GM18951 (cell line): ENCODE measurements around the gene TAPT1.
"Not testable (repeated sequence)": the region's sequence is repeated elsewhere in the genome, so short reads cannot be mapped to it uniquely, and the experiment has no call there.

Experiments
- POLR2A ChIP-seq: IDR thresholded peaks from 4 replicates; pipeline ENCODE4 v1.6.1; 2011; ENCODE audit warnings: mild to moderate bottlenecking; ENCODE audit not compliant: insufficient read length, insufficient read depth; ENCODE audit errors: extremely low read depth
- in situ Hi-C: fragments of 300-500 bp; cut with MboI; formaldehyde crosslinking; loops from one replicate; pipeline ENCODE4 v1.12.0; 2022; ENCODE audit warnings: low sequenced_read_pairs, mixed read lengths, inconsistent platforms; ENCODE audit not compliant: unreplicated experiment

Gene TAPT1

DNA sequence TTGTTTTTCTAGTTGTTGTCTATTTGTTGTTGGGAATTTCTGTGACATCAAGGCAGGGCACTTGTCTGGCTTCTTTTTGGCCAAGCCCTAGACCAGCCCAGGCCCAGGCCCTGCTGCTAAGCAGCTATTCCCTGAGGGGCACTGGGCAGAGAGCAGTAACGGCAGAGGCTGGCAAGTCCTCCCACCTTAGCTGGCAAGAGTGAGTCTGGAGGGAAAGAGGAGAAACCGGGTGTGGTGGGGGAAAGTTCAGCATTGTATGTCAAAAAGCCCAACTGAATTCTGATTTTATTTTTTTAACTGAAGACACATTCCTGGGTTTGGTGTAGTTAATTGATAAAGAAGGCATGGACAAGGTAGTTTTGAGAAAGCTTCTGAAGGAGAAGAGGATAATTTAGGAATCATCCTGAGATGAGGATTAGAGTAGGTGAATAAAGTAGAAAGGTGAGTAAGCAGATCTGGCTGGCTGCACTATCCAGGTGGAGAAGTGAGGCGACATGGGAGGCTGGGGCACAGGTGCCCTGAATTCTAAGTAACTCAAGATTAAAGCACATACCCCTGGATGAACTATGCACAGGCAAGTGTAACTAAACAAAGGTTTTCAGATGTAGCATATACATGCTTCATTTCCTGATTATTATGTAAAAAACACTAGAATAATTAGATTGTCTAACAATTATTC lies 57.4 kb downstream of the TAPT1 start:
- in situ Hi-C loops: no loop called here
- no peak for TF ChIP-seq POLR2A

DNA sequence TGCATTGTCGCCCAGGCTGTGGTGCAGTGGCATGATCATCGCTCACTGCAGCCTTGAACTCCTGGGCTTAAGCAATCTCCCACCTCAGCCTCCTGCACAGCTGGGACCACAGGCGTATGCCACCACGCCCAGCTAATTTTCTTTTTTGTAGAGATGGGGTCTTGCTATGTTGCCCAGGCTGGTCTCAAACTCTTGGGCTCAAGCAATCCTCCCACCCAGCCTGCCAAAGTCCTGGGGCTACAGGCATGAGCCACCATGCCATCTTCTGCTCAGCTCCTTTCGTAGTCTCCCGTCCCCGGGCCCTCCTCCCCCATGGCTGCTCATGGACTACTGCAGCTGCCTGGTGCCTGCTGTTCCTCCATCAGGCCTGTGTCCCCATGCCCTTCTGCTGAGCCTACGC lies 58.1 kb downstream of the TAPT1 start:
- TF ChIP-seq POLR2A: no peak
- in situ Hi-C loops: no loop called here

DNA sequence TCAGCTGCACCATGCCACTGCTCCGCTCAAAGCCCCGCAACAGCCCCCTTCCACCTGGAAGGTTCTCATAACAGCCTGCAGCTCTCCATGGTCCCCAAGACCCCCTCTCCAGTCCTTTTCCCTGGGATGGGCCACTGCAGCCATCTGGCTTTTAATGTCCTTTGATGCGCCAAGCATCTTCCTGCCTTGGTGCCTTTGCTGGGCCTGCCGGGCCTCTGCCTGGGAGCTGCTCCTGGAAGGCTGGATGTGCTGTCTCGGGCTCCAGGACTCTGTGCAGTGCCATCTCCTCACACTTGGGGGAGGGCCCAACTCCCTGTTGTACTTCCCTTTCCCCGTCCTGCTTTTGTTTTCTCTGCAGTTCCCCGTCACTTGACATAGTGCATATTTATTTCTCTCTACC lies 60.3 kb downstream of the TAPT1 start:
- TF ChIP-seq POLR2A: no peak
- in situ Hi-C loops: no loop called here

DNA sequence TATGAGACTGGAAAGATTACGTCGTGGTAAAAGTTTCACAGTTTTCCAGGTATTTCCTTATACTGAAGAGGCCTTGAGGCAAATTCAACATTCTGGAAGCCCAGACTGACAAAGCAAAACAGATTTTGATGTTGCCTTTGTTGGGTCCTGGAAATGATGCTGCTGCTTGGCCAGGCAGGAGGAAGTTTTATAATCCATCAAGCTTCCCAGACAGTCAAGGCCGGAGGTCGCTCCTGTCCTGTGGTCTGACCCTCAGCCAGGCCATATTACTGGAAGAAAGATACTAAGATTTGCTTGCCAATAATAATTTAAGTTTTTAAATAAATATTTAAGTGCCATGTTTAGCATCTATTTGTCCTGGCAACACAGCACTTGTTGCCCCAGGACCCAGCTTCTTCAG lies 63.4 kb downstream of the TAPT1 start:
- TF ChIP-seq POLR2A: no peak
- in situ Hi-C loops: no loop called here

DNA sequence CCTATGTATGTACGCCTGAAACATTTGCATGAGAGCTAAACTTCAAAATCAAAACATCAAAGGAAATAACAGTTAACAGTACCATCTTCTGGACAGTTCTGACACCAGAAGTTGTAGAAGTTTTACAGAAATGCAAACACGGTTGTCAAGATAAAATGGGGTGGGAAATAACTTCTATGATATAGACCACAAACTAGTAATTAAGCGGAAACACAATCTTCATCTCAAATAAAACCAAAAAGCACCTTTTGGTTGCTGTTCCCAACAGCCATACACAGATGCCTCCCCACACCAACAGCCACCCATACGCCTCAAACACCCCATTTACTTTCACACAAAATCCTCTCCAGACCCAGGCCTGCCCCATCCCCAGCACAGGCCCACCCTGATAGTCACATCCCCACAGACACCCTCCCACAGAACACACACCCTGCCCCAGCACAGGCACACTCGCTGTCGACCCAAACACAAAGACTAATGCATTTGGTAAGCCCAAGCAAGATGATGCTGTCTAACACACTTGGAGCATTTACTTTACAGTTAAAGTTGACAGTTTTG lies 64.3 kb downstream of the TAPT1 start:
- no peak for TF ChIP-seq POLR2A
- in situ Hi-C loops: no loop called here

DNA sequence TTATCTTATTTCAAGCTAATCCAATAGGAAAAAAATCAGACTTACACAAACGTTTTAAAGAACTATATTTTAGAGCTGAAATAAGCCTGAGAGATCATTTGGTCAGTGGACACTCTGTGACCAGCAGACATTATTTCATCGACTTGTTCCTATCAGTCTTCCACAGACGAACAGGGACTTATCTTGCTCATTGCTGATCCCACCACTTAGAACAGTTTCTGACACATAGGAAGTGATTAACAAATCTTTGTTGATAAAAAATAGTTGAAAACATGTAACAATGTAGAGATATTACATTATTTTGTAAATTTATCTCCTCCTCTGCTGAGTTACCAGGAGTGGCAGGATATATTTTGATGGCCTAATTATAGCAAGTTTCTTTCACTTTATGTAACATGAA lies 65.8 kb downstream of the TAPT1 start:
- no peak for TF ChIP-seq POLR2A
- in situ Hi-C loops: no loop called here

DNA sequence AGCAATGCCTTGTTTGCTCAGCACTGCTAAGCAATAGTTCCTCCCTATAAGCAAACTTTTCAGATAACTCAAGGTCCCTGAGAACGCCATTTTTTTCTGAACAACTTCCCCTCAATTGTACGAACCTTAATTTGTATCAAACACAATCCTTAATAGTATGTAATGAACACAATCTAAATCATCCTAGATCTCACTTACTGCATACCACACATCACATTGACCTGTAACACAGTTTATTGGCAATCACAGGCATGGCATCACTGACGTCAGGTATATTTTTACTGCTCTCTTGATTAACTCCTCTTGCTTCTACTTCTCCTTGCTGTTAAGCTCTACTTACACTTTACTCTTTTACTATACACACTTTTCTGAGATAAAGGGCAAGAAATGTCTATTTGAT lies 67.0 kb downstream of the TAPT1 start:
- in situ Hi-C loops: no loop called here
- TF ChIP-seq POLR2A: no peak

DNA sequence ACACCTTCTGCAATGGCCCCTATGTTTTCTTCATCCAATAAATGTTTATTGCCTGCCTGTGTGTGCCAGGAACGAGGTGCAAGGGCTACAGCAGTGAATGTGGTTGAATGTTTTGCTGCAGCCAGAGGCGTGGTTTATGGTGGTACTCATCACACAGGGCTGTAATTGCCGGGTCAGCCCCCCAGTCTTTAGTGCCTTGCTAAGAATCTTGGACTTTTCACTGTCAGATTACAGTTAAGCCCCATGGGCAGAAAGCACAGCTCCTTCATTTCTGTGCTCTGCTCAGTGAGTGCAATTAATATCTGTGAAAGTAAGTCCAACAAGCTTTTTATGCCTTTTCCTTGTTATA lies 67.8 kb downstream of the TAPT1 start:
- in situ Hi-C loops: no loop called here
- no peak for TF ChIP-seq POLR2A

DNA sequence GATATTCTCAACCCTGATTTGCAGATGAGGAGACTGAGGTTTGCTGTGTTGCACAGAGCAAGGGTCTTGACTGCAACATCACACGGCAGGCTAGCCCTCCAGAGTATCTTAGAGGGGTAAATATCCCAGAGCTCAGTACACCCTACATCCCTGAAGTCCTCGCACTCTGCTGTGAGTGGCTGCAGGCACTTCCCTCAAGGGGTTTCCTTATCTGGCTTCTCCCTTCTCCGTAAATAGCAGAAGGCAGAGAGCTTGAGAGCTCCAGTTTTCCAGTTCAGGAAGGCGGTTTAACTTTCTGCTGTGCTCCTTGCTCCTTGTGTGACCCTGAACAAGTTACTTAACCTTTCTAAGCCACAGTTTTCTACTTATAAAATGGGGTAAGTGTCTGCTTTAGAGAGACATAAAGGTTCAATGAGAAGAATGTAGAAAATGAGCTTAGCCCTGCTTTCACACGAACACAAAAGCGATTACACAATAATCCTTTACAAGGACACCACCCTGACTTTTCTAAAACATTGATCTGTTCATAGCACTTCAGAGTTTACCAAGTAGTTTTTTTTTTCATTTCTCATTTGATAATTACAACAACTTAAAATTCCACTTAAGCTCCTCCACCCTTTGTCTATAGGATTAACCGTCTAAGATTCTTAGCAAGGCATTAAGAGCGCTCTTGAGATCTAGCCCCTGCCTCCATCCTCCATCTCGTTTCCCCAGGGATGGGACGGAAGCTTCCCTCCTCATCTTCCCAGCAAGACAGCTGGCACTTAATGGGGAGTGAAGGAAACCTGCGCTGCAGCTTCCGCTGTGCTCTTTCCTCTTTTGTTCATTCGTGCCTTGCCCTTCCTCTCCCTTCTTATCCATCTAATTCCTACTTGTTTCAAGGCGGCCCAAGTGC lies 68.4 kb downstream of the TAPT1 start:
- in situ Hi-C loops: no loop called here
- no peak for TF ChIP-seq POLR2A

DNA sequence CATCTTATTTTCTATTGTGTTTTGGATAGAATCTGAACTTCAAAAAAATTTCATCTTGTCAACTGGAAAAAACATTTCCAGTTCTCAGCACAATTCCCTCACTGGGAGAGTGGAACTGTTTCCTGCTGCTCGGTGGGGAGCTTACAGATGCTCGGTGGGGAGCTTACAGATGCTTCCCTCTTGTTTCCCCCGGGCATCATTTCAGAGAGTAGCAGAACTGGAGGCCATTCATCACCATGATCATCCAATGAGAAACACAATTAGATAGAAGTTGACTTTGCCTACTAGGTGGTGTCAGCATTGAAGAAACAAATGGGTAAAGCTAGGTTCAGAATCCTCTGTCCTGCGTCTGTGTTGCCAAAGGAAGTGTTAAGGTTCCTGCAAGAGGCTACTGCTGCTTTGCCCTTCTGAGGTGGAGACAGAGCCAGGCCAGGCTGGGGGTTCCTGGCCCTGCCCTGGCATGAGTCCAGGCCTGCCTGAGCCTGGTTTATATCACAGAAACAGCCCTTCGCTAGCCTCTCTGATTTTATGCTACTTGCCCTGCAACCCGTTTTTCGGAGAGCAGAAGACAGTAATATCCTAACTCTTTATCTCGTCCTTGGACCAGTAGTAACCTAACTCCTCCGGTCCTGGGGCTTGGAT lies 70.6 kb downstream of the TAPT1 start:
- in situ Hi-C loops: no loop called here
- TF ChIP-seq POLR2A: no peak

DNA sequence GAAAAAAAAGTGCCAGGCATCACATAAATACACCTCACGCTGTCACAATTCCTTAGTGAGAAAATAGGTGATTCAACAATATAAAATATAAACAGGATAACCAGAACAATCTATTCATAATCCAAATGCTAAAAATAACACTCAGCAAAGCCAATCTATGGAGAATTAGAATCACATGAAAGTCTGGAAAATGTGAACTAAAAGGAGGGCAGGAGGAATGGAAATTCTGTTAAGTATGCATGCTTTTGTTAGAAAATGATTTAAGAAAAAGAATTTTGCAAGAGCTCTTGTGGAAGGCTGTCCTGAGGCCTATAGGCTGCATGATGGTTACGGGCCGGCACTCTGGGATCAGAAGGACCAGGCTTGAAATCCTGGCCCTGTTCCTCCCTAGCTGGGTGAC lies 71.8 kb downstream of the TAPT1 start:
- no peak for TF ChIP-seq POLR2A
- in situ Hi-C loops: no loop called here

DNA sequence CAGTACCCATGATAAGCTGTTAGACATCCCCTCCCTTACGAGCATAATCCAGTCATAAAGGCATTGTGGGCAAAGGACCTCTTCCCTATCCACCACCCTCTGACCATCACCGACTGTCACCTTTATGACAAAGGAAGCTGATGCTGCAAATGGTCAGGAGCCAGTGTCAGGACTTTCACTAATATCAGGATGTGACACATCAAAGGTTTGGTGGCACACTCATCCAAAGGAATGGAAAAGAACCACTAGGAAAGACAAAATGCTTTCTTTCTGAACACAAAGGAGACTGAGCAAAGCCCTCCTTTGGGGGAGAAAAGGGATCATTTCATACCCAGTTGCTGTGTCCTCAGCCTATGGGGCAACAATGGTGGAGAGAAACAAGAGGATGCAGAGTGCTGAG lies 75.6 kb downstream of the TAPT1 start:
- in situ Hi-C loops: no loop called here
- no peak for TF ChIP-seq POLR2A

DNA sequence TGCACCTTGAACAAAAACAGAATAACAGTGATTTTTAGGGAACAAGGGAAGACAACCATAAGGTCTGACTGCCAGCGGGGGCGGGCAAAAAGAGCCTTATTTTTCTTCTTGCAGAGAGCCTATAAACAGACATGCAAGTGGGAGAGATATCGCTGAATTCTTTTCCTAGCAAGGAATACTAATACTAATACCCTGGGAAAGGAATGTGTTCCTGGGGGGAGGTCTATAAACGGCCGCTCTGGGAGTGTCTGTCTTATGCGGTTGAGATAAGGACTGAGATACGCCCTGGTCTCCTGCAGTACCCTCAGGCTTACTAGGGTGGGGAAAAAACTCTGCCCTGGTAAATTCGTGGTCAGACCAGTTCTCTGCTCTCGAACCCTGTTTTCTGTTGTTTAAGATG lies 81.4 kb downstream of the TAPT1 start:
- in situ Hi-C loops: not testable (repeated sequence)
